GM19025 (cell line): ENCODE measurements around the gene KCNA5.

Experiments
- ATAC-seq: cut with Tn5 transposase; IDR thresholded peaks from one replicate; pipeline ENCODE4 v1.9.1; 2021; ENCODE audit warnings: mild to moderate bottlenecking, low read depth, moderate library complexity; ENCODE audit not compliant: unreplicated experiment

KCNA5 gene

GRCh38 chr12:5026342-5026938 lies 17.2 kb upstream of the KCNA5 start:
- ATAC-seq = no peak

- ATAC-seq = no peak
Observed at GRCh38 chr12:5027046-5027821, 16.4 kb upstream of the KCNA5 start.

- ATAC-seq = no peak
Observed at GRCh38 chr12:5030066-5030465, 13.6 kb upstream of the KCNA5 start.

- ATAC-seq = no peak
Observed at GRCh38 chr12:5031242-5031641, 12.4 kb upstream of the KCNA5 start.

- ATAC-seq = no peak
Observed at GRCh38 chr12:5031958-5032357, 11.7 kb upstream of the KCNA5 start.

GRCh38 chr12:5032821-5033220 lies 10.9 kb upstream of the KCNA5 start:
- ATAC-seq = no peak

GRCh38 chr12:5033883-5034282 lies 9.8 kb upstream of the KCNA5 start:
- no peak for ATAC-seq

GRCh38 chr12:5034603-5035002 lies 9.1 kb upstream of the KCNA5 start:
- ATAC-seq = no peak

GRCh38 chr12:5035618-5036017 lies 8.1 kb upstream of the KCNA5 start:
- no peak for ATAC-seq

- ATAC-seq = no peak
Observed at GRCh38 chr12:5036031-5036430, 7.6 kb upstream of the KCNA5 start.

- ATAC-seq = no peak
Observed at GRCh38 chr12:5037795-5038357, 5.8 kb upstream of the KCNA5 start.

GRCh38 chr12:5038781-5039311 lies 4.8 kb upstream of the KCNA5 start:
- no peak for ATAC-seq

GRCh38 chr12:5039815-5040214 lies 3.9 kb upstream of the KCNA5 start:
- no peak for ATAC-seq

GRCh38 chr12:5040368-5040767 lies 3.3 kb upstream of the KCNA5 start:
- no peak for ATAC-seq

GRCh38 chr12:5044420-5045295 lies 979 bp downstream of the KCNA5 start:
- no peak for ATAC-seq

GRCh38 chr12:5047094-5047493 lies 3.4 kb downstream of the KCNA5 start:
- no peak for ATAC-seq

GRCh38 chr12:5047729-5048128 lies 4.0 kb downstream of the KCNA5 start:
- no peak for ATAC-seq

GRCh38 chr12:5050542-5050941 lies 6.9 kb downstream of the KCNA5 start:
- ATAC-seq = no peak

- ATAC-seq = no peak
Observed at GRCh38 chr12:5051334-5051733, 7.7 kb downstream of the KCNA5 start.

- ATAC-seq = no peak
Observed at GRCh38 chr12:5051913-5052312, 8.2 kb downstream of the KCNA5 start.

- ATAC-seq = no peak
Observed at GRCh38 chr12:5052348-5052747, 8.7 kb downstream of the KCNA5 start.
